ENCODE data around the gene IL17C. TPM values are rescaled to one million over a fixed set of nuclear protein-coding genes. Genes with fewer than 3 reads are reported as not detected.
A peak's percentile ranks its signal among the peaks of the same experiment; 100 is the strongest.

Gene IL17C
- total RNA-seq (2021; fragmentation: NEBNext Ultra II Directional; extraction: Animal tissue kit (Norgen Biotek cat#: 25700)) = 1.1 and 1.4 TPM in 2 replicates
- 1.9 and 3.0 TPM in 2 replicates for polyA plus RNA-seq (2011; rRNA removed)
- polyA plus RNA-seq (2011; cell fraction: cytosol; rRNA removed) = 1.4 TPM
- polyA plus RNA-seq (2011; cell fraction: nucleus; rRNA removed) = 4.2 TPM
- 2.1 to 3.1 TPM (median 2.5 TPM) in 4 replicates for polyA plus RNA-seq (2012, experiment 1 of 2)
- polyA plus RNA-seq (2012, experiment 2 of 2) = 2.6 TPM
- polyA plus RNA-seq (2013, experiment 1 of 2) = 3.1 TPM
- polyA plus RNA-seq (2013, experiment 2 of 2) = 3.4 TPM
- 0.34 and 0.41 TPM in 2 replicates for polyA minus RNA-seq (2011; rRNA and poly(A)+ RNA removed)
- polyA minus RNA-seq (2011; cell fraction: cytosol; rRNA and poly(A)+ RNA removed) = 1.5 TPM
- 2.6 TPM for polyA minus RNA-seq (2011; cell fraction: nucleus; rRNA and poly(A)+ RNA removed)
- long read RNA-seq, experiment 1, partial matches to known transcripts = 0 of 2 reads
- long read RNA-seq, experiment 1, other reads (novel, unspliced or antisense) = 1 of 2 reads
- long read RNA-seq, experiment 2 = 0 reads

- H3K4me2 ChIP-seq (ENCODE audit: insufficient read depth in 1 of 2, low read depth in 2 of 2, low read length in 2 of 2) = peak within 1 kb of the TSS; percentile 44 to 58; a peak in 3 of 4 replicates
- POLR2A ChIA-PET (ENCODE audit: partially characterized antibody) = interaction anchor here (0.6 to 3.5 kb wide), 11 partner anchors 11 to 172 kb away, joined by 3 to 35 read pairs (median 5); partner anchors contain the start of genes CYBA, MVD and SNAI3
- no peak within 1 kb of the TSS for H3K27ac ChIP-seq (ENCODE audit: low read depth, low read length)
- TF ChIP-seq POU5F1 (IDR thresholded peaks at IDR 0.05; ENCODE audit: low read depth, low read length) = no peak
- peak; percentile 54; the same call in 1 of the 2 replicates for TF ChIP-seq MAX (IDR thresholded peaks at IDR 0.05)
- no peak for TF ChIP-seq CTBP2 (IDR thresholded peaks at IDR 0.05; ENCODE audit: borderline replicate concordance, insufficient read depth, insufficient read length, low read length)
- TF ChIP-seq EP300 (IDR thresholded peaks at IDR 0.05; ENCODE audit: borderline replicate concordance in 1 of 2, low read depth in 2 of 2, low read length in 2 of 2) = peak in 1 of 2 experiments; percentile 45; a peak in 1 of 3 replicates
- no peak for TF ChIP-seq SRF (IDR thresholded peaks at IDR 0.05; ENCODE audit: low read depth, low read length)
- peak in 1 of 2 experiments; percentile 53; a peak in 2 of 3 replicates for TF ChIP-seq POLR2A (IDR thresholded peaks at IDR 0.05; ENCODE audit: control extremely low read depth in 1 of 2, low read depth in 2 of 2, low read length in 2 of 2)
- peak; percentile 40; the same call in 1 of the 2 replicates for TF ChIP-seq GABPA (IDR thresholded peaks at IDR 0.05; ENCODE audit: borderline replicate concordance, insufficient read depth, low read length)
Observed at GRCh38 chr16:88638323-88639230, at the start of gene IL17C. TSS of gene IL17C (plus strand) at chr16:88638572. CDS start at chr16:88638642, 70 bp downstream.

More at GRCh38 chr16:88638323-88639230, at the start of gene IL17C:
- FAIRE-seq (no peak), DNase-seq (ENCODE audit: low read depth in 1 of 2, low spot score in 2 of 2) (peak in 1 of 2 experiments; percentile 68)
- Histone ChIP-seq H3K9ac (replicated peaks in 1 of 4; ENCODE audit: extremely low read depth in 1 of 4, low read depth in 3 of 4, low read length in 3 of 4) (no peak within 1 kb of the TSS; a peak in 1 of 7 replicates), H2BK120ac (replicated peaks; ENCODE audit: low read depth, low read length) (peak within 1 kb of the TSS; percentile 62), H2AFZ (ENCODE audit: low read length) (0 out of 2 replicates have a peak within 1 kb of the TSS, but pooled peaks have one; percentile 16), H3K9me3 (ENCODE audit: insufficient read depth in 2 of 2, low read depth in 1 of 2, low read length in 1 of 2) (no peaks in the 10 kb centered on the region), H2AK5ac (ENCODE audit: low read depth, low read length) (peak within 1 kb of the TSS; percentile 72; the same call in 1 of the 2 replicates), H3K14ac (ENCODE audit: insufficient read length) (no peak within 1 kb of the TSS), H3K23ac (ENCODE audit: insufficient read length) (no peak within 1 kb of the TSS), H3K56ac (replicated peaks; ENCODE audit: insufficient read length, low read depth, low read length) (no peak within 1 kb of the TSS), H2BK15ac (ENCODE audit: low read length) (peak within 1 kb of the TSS; percentile 95; the same call in 1 of the 2 replicates), H3K27me3 (replicated peaks in 1 of 4; ENCODE audit: control insufficient read depth in 3 of 4, extremely low read depth in 1 of 4, insufficient read depth in 3 of 4, low read length in 3 of 4) (peaks cover 0 to 4% (median 1%) of the 10 kb centered on the region in 4 experiments; a peak in 2 of 7 replicates), H4K91ac (replicated peaks; ENCODE audit: insufficient read length, low read length) (peak within 1 kb of the TSS; percentile 95), H3K79me1 (ENCODE audit: low read depth, low read length) (no peaks in the 10 kb centered on the region), H3K23me2 (ENCODE audit: low read depth, low read length) (peaks cover 10% of the 10 kb centered on the region), H4K8ac (ENCODE audit: extremely low read depth, insufficient read depth, low read length) (peak within 1 kb of the TSS; percentile 93), H3K36me3 (ENCODE audit: control insufficient read depth in 2 of 4, insufficient read depth in 4 of 4, low read length in 3 of 4) (no peaks in the 10 kb centered on the region), H4K20me1 (replicated peaks in 1 of 2; ENCODE audit: control insufficient read depth in 1 of 2, insufficient read depth in 2 of 2, low read length in 2 of 2) (peaks cover 0 to 3% of the 10 kb centered on the region in 2 experiments), H4K5ac (ENCODE audit: insufficient read length, low read depth, low read length) (no peak within 1 kb of the TSS), H2BK12ac (ENCODE audit: low read depth, low read length) (peak within 1 kb of the TSS; percentile 72; the same call in 1 of the 2 replicates), H3K4me1 (replicated peaks in 1 of 4; ENCODE audit: control insufficient read depth in 3 of 4, insufficient read depth in 4 of 4, low read length in 3 of 4) (peaks cover 5 to 46% (median 30%) of the 10 kb centered on the region in 4 experiments), H3K79me2 (ENCODE audit: control insufficient read depth in 1 of 2, insufficient read depth in 2 of 2, low read length in 2 of 2) (no peaks in the 10 kb centered on the region), H2BK20ac (ENCODE audit: low read length) (peak within 1 kb of the TSS; percentile 2; the same call in 1 of the 2 replicates), H3K4me3 (ENCODE audit: extremely low read depth in 1 of 4, insufficient read depth in 2 of 4, low read depth in 3 of 4, low read length in 4 of 4) (peak within 1 kb of the TSS in 2 of 4 experiments; percentile 14 to 39; a peak in 3 of 8 replicates), H3K18ac (ENCODE audit: extremely low read depth, low read length) (peak within 1 kb of the TSS; percentile 60; the same call in 1 of the 2 replicates), H3K4ac (replicated peaks; ENCODE audit: insufficient read length, low read depth, low read length) (peak within 1 kb of the TSS; percentile 98), H2BK5ac (ENCODE audit: low read depth, low read length) (peak within 1 kb of the TSS; percentile 94; the same call in 1 of the 2 replicates)
- CTCF ChIA-PET (ENCODE audit: partially characterized antibody) = interaction anchor here (0.7 to 3.6 kb wide), 9 partner anchors 9 to 189 kb away, joined by 3 to 19 read pairs (median 6); no protein-coding TSS in a partner anchor
- 62% methylated on average over 25 of the region's 27 CpGs; no CpG with 5 or more reads in 1 of the 2 experiments for WGBS, 2 experiments (ENCODE audit: extremely low coverage in 1 of 2, insufficient coverage in 1 of 2, insufficient read length in 1 of 2, insufficient replicate concordance in 2 of 2, low coverage in 1 of 2, low lambda C conversion rate in 2 of 2, missing lambda C conversion rate in 1 of 2)

Data from H1 (cell line).